Muscle layer of colon (tissue), 2 donors: ENCODE data around the gene SLC6A15.

Experiments
- H3K27ac ChIP-seq: one replicate; pipeline ENCODE4 v1.7.0; 2013; ENCODE audit warnings: low read depth, mild to moderate bottlenecking, low read length, moderate library complexity
- H3K27me3 ChIP-seq, 2 donors: one replicate each; pipeline ENCODE4 v1.7.0; 2013; ENCODE audit warnings: low read length in 2 of 2, mild to moderate bottlenecking in 2 of 2; ENCODE audit not compliant: insufficient read depth in 2 of 2, control insufficient read depth in 1 of 2
- H3K36me3 ChIP-seq: one replicate; pipeline ENCODE4 v1.7.0; 2013; ENCODE audit warnings: mild to moderate bottlenecking, low read length; ENCODE audit not compliant: insufficient read depth
- H3K4me1 ChIP-seq: one replicate; pipeline ENCODE4 v1.7.0; 2013; ENCODE audit warnings: mild to moderate bottlenecking, low read length; ENCODE audit not compliant: insufficient read depth
- H3K4me3 ChIP-seq, 2 donors: one replicate each; pipeline ENCODE4 v1.7.0; 2013; ENCODE audit warnings: low read length in 2 of 2, low read depth in 1 of 2, mild to moderate bottlenecking in 1 of 2, moderate library complexity in 1 of 2
- H3K9ac ChIP-seq: one replicate; pipeline ENCODE4 v1.7.0; 2013; ENCODE audit warnings: low read length
- H3K9me3 ChIP-seq: one replicate; pipeline ENCODE4 v1.7.0; 2013; ENCODE audit warnings: mild to moderate bottlenecking, low read length
- donor health status: abdominal sarcoma.
- donor health status: Adenocarcinoma of cecum.

SLC6A15 gene

DNA sequence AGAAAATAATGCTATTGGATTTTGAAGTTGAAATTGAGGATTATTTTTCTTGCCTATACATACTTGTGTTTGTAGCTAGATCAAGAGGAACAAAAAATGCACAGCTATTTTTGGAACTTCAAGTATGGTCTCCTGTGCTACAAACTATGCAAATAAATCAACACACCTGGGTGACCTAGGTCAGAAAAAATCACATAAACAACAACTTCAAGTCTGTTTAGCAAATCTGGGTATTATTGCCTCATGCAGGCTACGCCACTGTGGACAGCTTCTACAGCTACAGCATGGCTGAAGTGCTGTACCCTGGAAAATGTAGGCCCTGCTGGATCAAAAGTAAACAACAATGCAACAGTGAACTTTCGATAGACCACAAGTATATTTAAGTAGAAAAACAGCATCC, 87.5 kb downstream of the SLC6A15 start:
- Histone ChIP-seq H3K36me3 (no peaks in the 10 kb centered on the region), H3K4me1 (no peaks in the 10 kb centered on the region), H3K27ac (no peak overlapping the region), H3K9me3 (no peaks in the 10 kb centered on the region), H3K9ac (no peak overlapping the region), H3K4me3 (no peak overlapping the region), H3K27me3 (no peaks in the 10 kb centered on the region)

DNA sequence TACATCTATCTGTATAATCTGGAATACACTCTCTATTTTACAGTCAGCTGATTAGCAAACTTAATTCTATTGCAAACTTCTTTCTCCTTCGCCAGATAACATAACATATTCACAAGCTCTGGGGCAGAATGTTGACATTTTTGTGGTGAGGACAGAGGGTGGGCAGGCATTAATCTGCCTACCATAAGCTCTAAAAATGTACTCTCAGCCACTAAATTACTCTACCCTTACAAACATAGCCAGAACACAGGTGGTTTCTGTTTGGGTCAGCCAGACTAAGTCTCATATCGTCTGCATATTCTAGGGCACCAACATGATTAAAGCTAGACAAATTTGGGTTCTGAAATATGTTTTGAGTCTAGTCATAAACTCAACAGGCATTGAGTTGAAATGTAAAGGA, 90.1 kb downstream of the SLC6A15 start:
- Histone ChIP-seq H3K9me3 (no peaks in the 10 kb centered on the region), H3K4me1 (no peaks in the 10 kb centered on the region), H3K27me3 (no peaks in the 10 kb centered on the region), H3K36me3 (no peaks in the 10 kb centered on the region), H3K9ac (no peak overlapping the region), H3K4me3 (no peak overlapping the region), H3K27ac (no peak overlapping the region)

DNA sequence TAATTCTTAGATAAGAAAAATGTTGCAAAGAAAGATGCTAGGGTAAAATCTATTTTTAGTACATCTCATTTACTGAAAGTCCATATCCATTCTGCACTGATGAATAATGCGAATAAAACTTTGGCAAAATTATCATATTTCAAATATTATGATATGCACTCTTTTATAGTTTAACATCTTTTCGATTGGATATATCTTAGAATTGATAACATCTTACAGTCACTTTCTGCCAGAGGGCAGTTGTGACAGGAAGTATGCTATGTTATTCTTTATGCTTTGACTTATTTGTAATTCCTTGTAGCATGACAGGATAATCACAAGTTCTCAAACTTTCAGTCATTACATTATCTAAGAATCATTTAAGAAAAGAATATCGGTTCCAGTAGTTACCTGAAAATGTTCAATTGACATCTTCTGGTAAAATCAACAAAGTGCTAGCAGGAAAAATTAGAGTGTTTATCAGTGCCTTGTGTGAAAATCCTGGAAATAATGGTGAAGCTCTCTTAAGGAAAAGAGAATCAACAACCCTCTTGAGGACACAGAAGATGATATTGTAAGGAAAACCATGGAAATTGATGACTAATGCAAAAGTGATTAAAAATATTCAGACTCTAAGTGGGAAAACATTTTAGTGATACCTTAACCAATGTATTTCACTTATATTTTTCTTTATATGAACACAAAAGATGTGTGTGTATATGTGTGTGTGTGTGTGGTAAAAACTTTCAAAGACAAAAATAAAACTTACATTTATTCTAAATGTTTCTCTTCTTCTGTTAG, 95.5 kb downstream of the SLC6A15 start:
- no peaks in the 10 kb centered on the region for H3K36me3 ChIP-seq
- no peaks in the 10 kb centered on the region for H3K9me3 ChIP-seq
- H3K27ac ChIP-seq: no peak overlapping the region
- no peaks in the 10 kb centered on the region for H3K4me1 ChIP-seq
- no peak overlapping the region for H3K4me3 ChIP-seq
- H3K9ac ChIP-seq: no peak overlapping the region
- H3K27me3 ChIP-seq: no peaks in the 10 kb centered on the region

DNA sequence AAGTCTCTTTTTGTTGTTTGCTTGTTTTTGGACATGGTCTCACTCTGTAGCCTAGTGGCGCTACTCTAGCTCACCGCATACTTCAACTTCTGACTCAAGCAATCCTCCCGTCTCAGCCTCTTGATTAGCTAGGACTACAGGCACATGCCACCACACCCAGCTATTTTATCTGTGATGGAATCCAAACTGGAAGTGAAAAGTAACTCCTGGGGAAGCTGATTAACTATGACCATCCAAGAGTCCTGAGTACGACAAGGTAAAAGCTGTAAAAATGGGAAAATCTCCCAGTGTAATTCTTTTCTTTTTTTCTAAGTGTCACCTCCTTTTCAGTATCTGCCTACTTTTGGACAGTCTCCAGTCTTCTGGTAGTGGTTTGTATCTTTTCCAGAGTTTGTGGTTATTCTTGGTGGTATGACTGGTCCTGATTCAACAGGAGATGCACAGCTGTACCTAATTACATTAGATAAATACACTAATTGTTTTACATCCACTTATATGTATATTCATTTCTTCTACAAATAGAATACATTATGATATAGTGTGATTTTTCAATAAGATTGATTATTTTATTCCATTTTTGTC, 97.8 kb downstream of the SLC6A15 start:
- Histone ChIP-seq H3K4me1 (no peaks in the 10 kb centered on the region), H3K4me3 (no peak overlapping the region)

GRCh38 chr12:84813780-84814663, 98.6 kb downstream of the SLC6A15 start:
- no peaks in the 10 kb centered on the region for H3K4me1 ChIP-seq
- no peak overlapping the region for H3K9ac ChIP-seq
- H3K36me3 ChIP-seq: no peaks in the 10 kb centered on the region
- H3K27me3 ChIP-seq: no peaks in the 10 kb centered on the region
- H3K27ac ChIP-seq: no peak overlapping the region
- H3K9me3 ChIP-seq: no peaks in the 10 kb centered on the region
- H3K4me3 ChIP-seq: no peak overlapping the region

More for the DNA sequence above, 97.8 kb downstream of the SLC6A15 start:
- Histone ChIP-seq H3K36me3 (no peaks in the 10 kb centered on the region), H3K9me3 (no peaks in the 10 kb centered on the region), H3K27me3 (no peaks in the 10 kb centered on the region), H3K27ac (no peak overlapping the region), H3K9ac (no peak overlapping the region)

- no peaks in the 10 kb centered on the region for H3K27me3 ChIP-seq
- H3K9ac ChIP-seq: no peak overlapping the region
- H3K4me3 ChIP-seq: no peak overlapping the region
- H3K36me3 ChIP-seq: no peaks in the 10 kb centered on the region
- no peaks in the 10 kb centered on the region for H3K4me1 ChIP-seq
- no peaks in the 10 kb centered on the region for H3K9me3 ChIP-seq
- H3K27ac ChIP-seq: no peak overlapping the region
Observed at GRCh38 chr12:84811291-84811690, 101.3 kb downstream of the SLC6A15 start.

- no peaks in the 10 kb centered on the region for H3K4me1 ChIP-seq
- H3K27ac ChIP-seq: no peak overlapping the region
- H3K9ac ChIP-seq: no peak overlapping the region
- no peaks in the 10 kb centered on the region for H3K36me3 ChIP-seq
- no peak overlapping the region for H3K4me3 ChIP-seq
- no peaks in the 10 kb centered on the region for H3K27me3 ChIP-seq
- H3K9me3 ChIP-seq: no peaks in the 10 kb centered on the region
Observed at GRCh38 chr12:84810611-84811010, 102.0 kb downstream of the SLC6A15 start.
